HepG2 (cell line): ENCODE data around the gene PITX3. TPM values are rescaled to one million over a fixed set of nuclear protein-coding genes. Genes with fewer than 3 reads are reported as not detected.
A peak's percentile ranks its signal among the peaks of the same experiment; 100 is the strongest.

Experiments
- ERF ChIP-seq: IDR thresholded peaks from 2 replicates; pipeline ENCODE4 v1.6.1; 2018; ENCODE audit warnings: missing biosample characterization, missing genetic modification reagents
- GATAD1 ChIP-seq: IDR thresholded peaks from 2 replicates; pipeline ENCODE4 v1.6.1; 2016; ENCODE audit warnings: missing genetic modification reagents, missing compliant biosample characterization
- GFI1 ChIP-seq: sonication (generic); formaldehyde crosslinking; IDR thresholded peaks from 2 replicates; pipeline ENCODE4 v1.5.0; 2020; ENCODE audit warnings: missing genetic modification reagents, mild to moderate bottlenecking, borderline replicate concordance
- HNRNPK ChIP-seq: fragments of 200-400 bp; formaldehyde crosslinking; IDR thresholded peaks from 2 replicates; pipeline ENCODE4 v1.6.1; 2018; ENCODE audit warnings: low read length, low read depth, moderate library complexity, mild to moderate bottlenecking; ENCODE audit not compliant: poor library complexity, severe bottlenecking
- NFYB ChIP-seq: sonication (generic); formaldehyde crosslinking; IDR thresholded peaks from 2 replicates; pipeline ENCODE4 v1.4.0; 2020; ENCODE audit warnings: missing genetic modification reagents
- RBM39 ChIP-seq: fragments of 200-400 bp; formaldehyde crosslinking; IDR thresholded peaks from one replicate; pipeline ENCODE4 v1.6.1; 2018; ENCODE audit warnings: antibody characterized with exemption, mild to moderate bottlenecking, low read depth, low read length; ENCODE audit not compliant: poor library complexity, severe bottlenecking
- SP4 ChIP-seq: sonication (generic); formaldehyde crosslinking; IDR thresholded peaks from 2 replicates; pipeline ENCODE4 v1.8.1; 2023; ENCODE audit warnings: mild to moderate bottlenecking, missing genetic modification reagents
- TGIF2 ChIP-seq: IDR thresholded peaks from 2 replicates; pipeline ENCODE4 v1.6.1; 2016; ENCODE audit warnings: control low read depth, missing compliant biosample characterization
- WIZ ChIP-seq: sonication (generic); formaldehyde crosslinking; IDR thresholded peaks from 2 replicates; pipeline ENCODE4 v1.5.1; 2020; ENCODE audit warnings: mild to moderate bottlenecking, missing genetic modification reagents
- ZBTB1 ChIP-seq: sonication (generic); formaldehyde crosslinking; IDR thresholded peaks from 2 replicates; pipeline ENCODE4 v1.4.0; 2020; ENCODE audit warnings: missing genetic modification reagents, borderline replicate concordance
- ZFP90 ChIP-seq: sonication (generic); formaldehyde crosslinking; IDR thresholded peaks from 2 replicates; pipeline ENCODE4 v1.8.0; 2022; ENCODE audit warnings: missing genetic modification reagents, mild to moderate bottlenecking, inconsistent platforms, borderline replicate concordance
- ZMYM4 ChIP-seq: sonication (generic); formaldehyde crosslinking; IDR thresholded peaks from 2 replicates; pipeline ENCODE4 v1.8.1; 2023; ENCODE audit warnings: mild to moderate bottlenecking, missing genetic modification reagents
- ZSCAN25 ChIP-seq: sonication (generic); formaldehyde crosslinking; IDR thresholded peaks from 2 replicates; pipeline ENCODE4 v1.8.0; 2022; ENCODE audit warnings: mild to moderate bottlenecking, missing genetic modification reagents
- polyA plus RNA-seq, 8 experiments: library from polyadenylated mRNA; depleted of rRNA in 3 of 8; stranded (reverse) in 7 of 8; unstranded in 1 of 8; fragments of >200 nt; fragmentation: Illumina TruSeq in 4 of 8; extraction: Trizol in 4 of 8; gene quantifications; 2 replicates each; pipeline versions ENCODE4 v1.2.1 to v1.2.3, GENCODE V29; 2011 to 2016; ENCODE audit warnings: low read depth in 4 of 8, missing spikeins in 1 of 8, mixed read lengths in 1 of 8; ENCODE audit not compliant: insufficient read depth in 1 of 8
- total RNA-seq, 5 experiments: library from RNA; depleted of rRNA; stranded (reverse); fragments of >200 nt; fragmentation: Illumina TruSeq; extraction: Trizol; gene quantifications; 2 replicates each; pipeline ENCODE4 v1.2.3, GENCODE V29; 2016; ENCODE audit warnings: low read depth in 1 of 5
- TF ChIP-seq, protein P1 (sequence below): sonication (generic); formaldehyde crosslinking; IDR thresholded peaks from 2 replicates; pipeline ENCODE4 v1.4.0; 2020; ENCODE audit warnings: missing genetic modification reagents
- TF ChIP-seq, protein P2 (sequence below): sonication (generic); formaldehyde crosslinking; IDR thresholded peaks from 2 replicates; pipeline ENCODE4 v1.4.0; 2020; ENCODE audit warnings: missing genetic modification reagents
- TF ChIP-seq, protein P3 (sequence below): IDR thresholded peaks from 2 replicates; pipeline ENCODE4 v1.6.1; 2012; ENCODE audit warnings: inconsistent platforms
- TF ChIP-seq, protein P4 (sequence below): sonication (generic); formaldehyde crosslinking; IDR thresholded peaks from 2 replicates; pipeline ENCODE4 v1.4.0; 2020; ENCODE audit warnings: low read depth, missing genetic modification reagents

Gene PITX3
- total and polyA plus RNA-seq, 2 of the 13 experiments (the other 11 are each of a cell fraction or from before 2014, with no cell fraction given), result not detected

DNA sequence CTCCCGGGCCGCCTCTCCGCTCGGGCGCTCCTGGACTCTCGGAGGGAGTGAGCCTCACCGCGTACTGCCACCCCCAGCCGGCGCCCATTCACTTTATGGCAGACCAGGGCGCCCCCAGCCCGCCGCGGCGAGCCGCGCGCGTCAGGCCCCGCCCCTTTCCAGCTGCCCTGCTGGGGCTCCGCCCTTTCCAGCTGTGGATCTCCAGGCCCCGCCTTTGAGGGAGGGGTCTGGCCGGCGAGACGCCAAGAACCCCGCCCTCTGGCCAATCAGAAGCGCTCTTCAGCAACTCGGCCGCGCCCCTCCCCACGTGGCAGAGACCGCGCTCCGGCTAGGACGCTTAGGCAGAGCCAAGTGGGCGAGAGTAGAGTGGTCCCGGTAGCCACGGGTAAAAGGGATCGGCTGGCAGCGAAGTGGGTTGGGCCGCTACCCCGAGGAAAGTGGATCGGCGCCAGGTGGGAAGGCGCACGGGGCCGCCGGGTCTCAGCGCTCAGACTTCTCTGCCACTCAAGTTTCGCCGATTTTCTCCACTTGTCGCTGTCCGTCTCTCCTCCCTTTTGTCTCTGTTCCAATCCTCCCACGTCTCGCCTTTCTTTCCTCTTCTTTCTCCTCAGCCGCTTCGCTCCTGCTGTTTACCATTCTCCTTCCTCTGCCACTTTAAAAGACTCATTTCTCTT is at the start of gene PITX3 (continued):
- TF ChIP-seq, protein P1, sequence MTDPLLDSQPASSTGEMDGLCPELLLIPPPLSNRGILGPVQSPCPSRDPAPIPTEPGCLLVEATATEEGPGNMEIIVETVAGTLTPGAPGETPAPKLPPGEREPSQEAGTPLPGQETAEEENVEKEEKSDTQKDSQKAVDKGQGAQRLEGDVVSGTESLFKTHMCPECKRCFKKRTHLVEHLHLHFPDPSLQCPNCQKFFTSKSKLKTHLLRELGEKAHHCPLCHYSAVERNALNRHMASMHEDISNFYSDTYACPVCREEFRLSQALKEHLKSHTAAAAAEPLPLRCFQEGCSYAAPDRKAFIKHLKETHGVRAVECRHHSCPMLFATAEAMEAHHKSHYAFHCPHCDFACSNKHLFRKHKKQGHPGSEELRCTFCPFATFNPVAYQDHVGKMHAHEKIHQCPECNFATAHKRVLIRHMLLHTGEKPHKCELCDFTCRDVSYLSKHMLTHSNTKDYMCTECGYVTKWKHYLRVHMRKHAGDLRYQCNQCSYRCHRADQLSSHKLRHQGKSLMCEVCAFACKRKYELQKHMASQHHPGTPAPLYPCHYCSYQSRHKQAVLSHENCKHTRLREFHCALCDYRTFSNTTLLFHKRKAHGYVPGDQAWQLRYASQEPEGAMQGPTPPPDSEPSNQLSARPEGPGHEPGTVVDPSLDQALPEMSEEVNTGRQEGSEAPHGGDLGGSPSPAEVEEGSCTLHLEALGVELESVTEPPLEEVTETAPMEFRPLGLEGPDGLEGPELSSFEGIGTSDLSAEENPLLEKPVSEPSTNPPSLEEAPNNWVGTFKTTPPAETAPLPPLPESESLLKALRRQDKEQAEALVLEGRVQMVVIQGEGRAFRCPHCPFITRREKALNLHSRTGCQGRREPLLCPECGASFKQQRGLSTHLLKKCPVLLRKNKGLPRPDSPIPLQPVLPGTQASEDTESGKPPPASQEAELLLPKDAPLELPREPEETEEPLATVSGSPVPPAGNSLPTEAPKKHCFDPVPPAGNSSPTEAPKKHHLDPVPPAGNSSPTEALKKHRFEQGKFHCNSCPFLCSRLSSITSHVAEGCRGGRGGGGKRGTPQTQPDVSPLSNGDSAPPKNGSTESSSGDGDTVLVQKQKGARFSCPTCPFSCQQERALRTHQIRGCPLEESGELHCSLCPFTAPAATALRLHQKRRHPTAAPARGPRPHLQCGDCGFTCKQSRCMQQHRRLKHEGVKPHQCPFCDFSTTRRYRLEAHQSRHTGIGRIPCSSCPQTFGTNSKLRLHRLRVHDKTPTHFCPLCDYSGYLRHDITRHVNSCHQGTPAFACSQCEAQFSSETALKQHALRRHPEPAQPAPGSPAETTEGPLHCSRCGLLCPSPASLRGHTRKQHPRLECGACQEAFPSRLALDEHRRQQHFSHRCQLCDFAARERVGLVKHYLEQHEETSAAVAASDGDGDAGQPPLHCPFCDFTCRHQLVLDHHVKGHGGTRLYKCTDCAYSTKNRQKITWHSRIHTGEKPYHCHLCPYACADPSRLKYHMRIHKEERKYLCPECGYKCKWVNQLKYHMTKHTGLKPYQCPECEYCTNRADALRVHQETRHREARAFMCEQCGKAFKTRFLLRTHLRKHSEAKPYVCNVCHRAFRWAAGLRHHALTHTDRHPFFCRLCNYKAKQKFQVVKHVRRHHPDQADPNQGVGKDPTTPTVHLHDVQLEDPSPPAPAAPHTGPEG (CRISPR knock-in tag), result peak; percentile 73; the same call in 1 of the 2 replicates
- no peak for TF ChIP-seq ERF (CRISPR knock-in tag)
- peak; percentile 64 for TF ChIP-seq NFYB (CRISPR knock-in tag)
- 0 out of 2 replicates have a peak, but pooled peaks have one; percentile 20 for TF ChIP-seq GATAD1 (CRISPR knock-in tag)
- TF ChIP-seq TGIF2, result 0 out of 2 replicates have a peak, but pooled peaks have one; percentile 44
- peak; percentile 57 for TF ChIP-seq RBM39
- peak; percentile 95 for TF ChIP-seq SP4 (CRISPR knock-in tag)
- peak; percentile 87 for TF ChIP-seq HNRNPK
- peak; percentile 74; the same call in 1 of the 2 replicates for TF ChIP-seq ZFP90 (CRISPR knock-in tag)
- no peak for TF ChIP-seq WIZ (CRISPR knock-in tag)
- TF ChIP-seq ZMYM4 (CRISPR knock-in tag), result peak; percentile 23
- TF ChIP-seq ZSCAN25, result peak; percentile 30; the same call in 1 of the 2 replicates
- TF ChIP-seq ZBTB1 (CRISPR knock-in tag), result no peak
- no peak for TF ChIP-seq GFI1
- TF ChIP-seq, protein P2, sequence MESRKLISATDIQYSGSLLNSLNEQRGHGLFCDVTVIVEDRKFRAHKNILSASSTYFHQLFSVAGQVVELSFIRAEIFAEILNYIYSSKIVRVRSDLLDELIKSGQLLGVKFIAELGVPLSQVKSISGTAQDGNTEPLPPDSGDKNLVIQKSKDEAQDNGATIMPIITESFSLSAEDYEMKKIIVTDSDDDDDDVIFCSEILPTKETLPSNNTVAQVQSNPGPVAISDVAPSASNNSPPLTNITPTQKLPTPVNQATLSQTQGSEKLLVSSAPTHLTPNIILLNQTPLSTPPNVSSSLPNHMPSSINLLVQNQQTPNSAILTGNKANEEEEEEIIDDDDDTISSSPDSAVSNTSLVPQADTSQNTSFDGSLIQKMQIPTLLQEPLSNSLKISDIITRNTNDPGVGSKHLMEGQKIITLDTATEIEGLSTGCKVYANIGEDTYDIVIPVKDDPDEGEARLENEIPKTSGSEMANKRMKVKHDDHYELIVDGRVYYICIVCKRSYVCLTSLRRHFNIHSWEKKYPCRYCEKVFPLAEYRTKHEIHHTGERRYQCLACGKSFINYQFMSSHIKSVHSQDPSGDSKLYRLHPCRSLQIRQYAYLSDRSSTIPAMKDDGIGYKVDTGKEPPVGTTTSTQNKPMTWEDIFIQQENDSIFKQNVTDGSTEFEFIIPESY, result no peak
- TF ChIP-seq, protein P3, sequence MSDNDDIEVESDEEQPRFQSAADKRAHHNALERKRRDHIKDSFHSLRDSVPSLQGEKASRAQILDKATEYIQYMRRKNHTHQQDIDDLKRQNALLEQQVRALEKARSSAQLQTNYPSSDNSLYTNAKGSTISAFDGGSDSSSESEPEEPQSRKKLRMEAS, result peak; percentile 95
- TF ChIP-seq, protein P4, sequence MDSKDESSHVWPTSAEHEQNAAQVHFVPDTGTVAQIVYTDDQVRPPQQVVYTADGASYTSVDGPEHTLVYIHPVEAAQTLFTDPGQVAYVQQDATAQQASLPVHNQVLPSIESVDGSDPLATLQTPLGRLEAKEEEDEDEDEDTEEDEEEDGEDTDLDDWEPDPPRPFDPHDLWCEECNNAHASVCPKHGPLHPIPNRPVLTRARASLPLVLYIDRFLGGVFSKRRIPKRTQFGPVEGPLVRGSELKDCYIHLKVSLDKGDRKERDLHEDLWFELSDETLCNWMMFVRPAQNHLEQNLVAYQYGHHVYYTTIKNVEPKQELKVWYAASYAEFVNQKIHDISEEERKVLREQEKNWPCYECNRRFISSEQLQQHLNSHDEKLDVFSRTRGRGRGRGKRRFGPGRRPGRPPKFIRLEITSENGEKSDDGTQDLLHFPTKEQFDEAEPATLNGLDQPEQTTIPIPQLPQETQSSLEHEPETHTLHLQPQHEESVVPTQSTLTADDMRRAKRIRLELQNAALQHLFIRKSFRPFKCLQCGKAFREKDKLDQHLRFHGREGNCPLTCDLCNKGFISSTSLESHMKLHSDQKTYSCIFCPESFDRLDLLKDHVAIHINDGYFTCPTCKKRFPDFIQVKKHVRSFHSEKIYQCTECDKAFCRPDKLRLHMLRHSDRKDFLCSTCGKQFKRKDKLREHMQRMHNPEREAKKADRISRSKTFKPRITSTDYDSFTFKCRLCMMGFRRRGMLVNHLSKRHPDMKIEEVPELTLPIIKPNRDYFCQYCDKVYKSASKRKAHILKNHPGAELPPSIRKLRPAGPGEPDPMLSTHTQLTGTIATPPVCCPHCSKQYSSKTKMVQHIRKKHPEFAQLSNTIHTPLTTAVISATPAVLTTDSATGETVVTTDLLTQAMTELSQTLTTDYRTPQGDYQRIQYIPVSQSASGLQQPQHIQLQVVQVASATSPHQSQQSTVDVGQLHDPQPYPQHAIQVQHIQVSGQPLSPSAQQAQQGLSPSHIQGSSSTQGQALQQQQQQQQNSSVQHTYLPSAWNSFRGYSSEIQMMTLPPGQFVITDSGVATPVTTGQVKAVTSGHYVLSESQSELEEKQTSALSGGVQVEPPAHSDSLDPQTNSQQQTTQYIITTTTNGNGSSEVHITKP (CRISPR knock-in tag), result 0 out of 2 replicates have a peak, but pooled peaks have one; percentile 21
